ENCODE data around the gene FOXO1.

Gene FOXO1

DNA sequence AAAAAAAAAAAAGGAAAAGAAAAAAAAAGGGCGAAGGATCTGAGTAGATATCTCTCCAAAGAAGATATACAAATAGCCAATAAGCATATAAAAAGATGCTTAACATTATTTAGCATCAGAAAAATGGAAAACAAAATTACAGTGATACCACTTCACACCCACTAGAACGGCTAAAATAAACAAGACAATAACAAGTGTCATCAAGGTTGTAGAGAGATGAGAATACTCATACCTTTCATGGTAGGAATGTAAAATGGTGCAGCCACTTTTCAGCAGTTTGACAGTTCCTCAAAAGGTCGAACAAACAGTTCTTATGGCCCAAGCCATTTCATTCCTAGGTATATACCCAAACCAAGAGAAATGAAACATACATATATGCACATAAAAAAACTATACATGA lies 33.5 kb downstream of the FOXO1 start:
- ATAC-seq (ENCODE audit: insufficient read depth, low read depth) (no peak), DNase-seq (no peak)
- H3K4me1 ChIP-seq (ENCODE audit: insufficient read depth, low read length) = no peaks in the 10 kb centered on the region
- no peaks in the 10 kb centered on the region for H3K36me3 ChIP-seq (ENCODE audit: insufficient read depth, low read length)
- H4K20me1 ChIP-seq (ENCODE audit: insufficient read depth, low read length) = peaks cover 4% of the 10 kb centered on the region
- H3K9ac ChIP-seq (ENCODE audit: low read depth, low read length) = no peak overlapping the region
- H3K79me2 ChIP-seq (ENCODE audit: insufficient read depth, low read length) = no peaks in the 10 kb centered on the region
- no peak overlapping the region for H3K27ac ChIP-seq (ENCODE audit: low read length)
- no peak overlapping the region for H3K4me2 ChIP-seq (ENCODE audit: insufficient read depth, low read length)
- no peaks in the 10 kb centered on the region for H3K27me3 ChIP-seq (ENCODE audit: insufficient read depth, low read length, poor library complexity)
- H3K9me3 ChIP-seq (ENCODE audit: insufficient read depth, low read length, severe bottlenecking) = no peaks in the 10 kb centered on the region
- no peak for TF ChIP-seq EZH2 (IDR thresholded peaks at IDR 0.05; ENCODE audit: borderline replicate concordance, low read depth, low read length, severe bottlenecking)
- TF ChIP-seq, protein P1, sequence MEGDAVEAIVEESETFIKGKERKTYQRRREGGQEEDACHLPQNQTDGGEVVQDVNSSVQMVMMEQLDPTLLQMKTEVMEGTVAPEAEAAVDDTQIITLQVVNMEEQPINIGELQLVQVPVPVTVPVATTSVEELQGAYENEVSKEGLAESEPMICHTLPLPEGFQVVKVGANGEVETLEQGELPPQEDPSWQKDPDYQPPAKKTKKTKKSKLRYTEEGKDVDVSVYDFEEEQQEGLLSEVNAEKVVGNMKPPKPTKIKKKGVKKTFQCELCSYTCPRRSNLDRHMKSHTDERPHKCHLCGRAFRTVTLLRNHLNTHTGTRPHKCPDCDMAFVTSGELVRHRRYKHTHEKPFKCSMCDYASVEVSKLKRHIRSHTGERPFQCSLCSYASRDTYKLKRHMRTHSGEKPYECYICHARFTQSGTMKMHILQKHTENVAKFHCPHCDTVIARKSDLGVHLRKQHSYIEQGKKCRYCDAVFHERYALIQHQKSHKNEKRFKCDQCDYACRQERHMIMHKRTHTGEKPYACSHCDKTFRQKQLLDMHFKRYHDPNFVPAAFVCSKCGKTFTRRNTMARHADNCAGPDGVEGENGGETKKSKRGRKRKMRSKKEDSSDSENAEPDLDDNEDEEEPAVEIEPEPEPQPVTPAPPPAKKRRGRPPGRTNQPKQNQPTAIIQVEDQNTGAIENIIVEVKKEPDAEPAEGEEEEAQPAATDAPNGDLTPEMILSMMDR (IDR thresholded peaks at IDR 0.05; ENCODE audit: borderline replicate concordance, extremely low read depth, low read length, poor library complexity, severe bottlenecking) = no peak
- no peak overlapping the region for H3K4me3 ChIP-seq (ENCODE audit: low read depth in 1 of 2, low read length in 2 of 2)
- H2AFZ ChIP-seq (ENCODE audit: low read depth, low read length) = no peak overlapping the region

DNA sequence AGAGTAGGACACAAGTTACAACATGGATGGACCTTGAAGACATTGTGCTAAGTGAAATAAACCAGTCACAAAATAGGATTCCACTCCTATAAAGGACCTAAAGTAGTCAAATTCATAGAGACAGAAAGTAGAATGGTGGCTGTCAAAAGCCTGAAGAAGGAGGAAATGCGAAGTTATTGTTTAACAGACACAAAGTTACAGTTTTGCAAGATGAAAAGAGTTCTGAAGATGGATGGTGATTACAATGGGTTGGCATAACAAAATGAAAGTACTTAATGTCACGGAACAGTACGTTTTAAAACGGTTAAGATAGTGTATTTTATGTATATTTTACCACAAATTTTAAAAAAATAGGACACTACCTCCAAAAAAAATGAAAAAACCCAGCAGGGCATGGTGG lies 34.8 kb downstream of the FOXO1 start:
- ATAC-seq (ENCODE audit: insufficient read depth, low read depth) (no peak), DNase-seq (no peak)
- H2AFZ ChIP-seq (ENCODE audit: low read depth, low read length) = no peak overlapping the region
- TF ChIP-seq EZH2 (IDR thresholded peaks at IDR 0.05; ENCODE audit: borderline replicate concordance, low read depth, low read length, severe bottlenecking) = no peak
- no peak overlapping the region for H3K27ac ChIP-seq (ENCODE audit: low read length)
- H3K27me3 ChIP-seq (ENCODE audit: insufficient read depth, low read length, poor library complexity) = no peaks in the 10 kb centered on the region
- no peaks in the 10 kb centered on the region for H3K9me3 ChIP-seq (ENCODE audit: insufficient read depth, low read length, severe bottlenecking)
- H3K79me2 ChIP-seq (ENCODE audit: insufficient read depth, low read length) = no peaks in the 10 kb centered on the region
- no peak overlapping the region for H3K4me2 ChIP-seq (ENCODE audit: insufficient read depth, low read length)
- H3K4me1 ChIP-seq (ENCODE audit: insufficient read depth, low read length) = no peaks in the 10 kb centered on the region
- H3K9ac ChIP-seq (ENCODE audit: low read depth, low read length) = no peak overlapping the region
- H4K20me1 ChIP-seq (ENCODE audit: insufficient read depth, low read length) = peaks cover 4% of the 10 kb centered on the region
- no peaks in the 10 kb centered on the region for H3K36me3 ChIP-seq (ENCODE audit: insufficient read depth, low read length)
- no peak overlapping the region for H3K4me3 ChIP-seq (ENCODE audit: low read depth in 1 of 2, low read length in 2 of 2)

DNA sequence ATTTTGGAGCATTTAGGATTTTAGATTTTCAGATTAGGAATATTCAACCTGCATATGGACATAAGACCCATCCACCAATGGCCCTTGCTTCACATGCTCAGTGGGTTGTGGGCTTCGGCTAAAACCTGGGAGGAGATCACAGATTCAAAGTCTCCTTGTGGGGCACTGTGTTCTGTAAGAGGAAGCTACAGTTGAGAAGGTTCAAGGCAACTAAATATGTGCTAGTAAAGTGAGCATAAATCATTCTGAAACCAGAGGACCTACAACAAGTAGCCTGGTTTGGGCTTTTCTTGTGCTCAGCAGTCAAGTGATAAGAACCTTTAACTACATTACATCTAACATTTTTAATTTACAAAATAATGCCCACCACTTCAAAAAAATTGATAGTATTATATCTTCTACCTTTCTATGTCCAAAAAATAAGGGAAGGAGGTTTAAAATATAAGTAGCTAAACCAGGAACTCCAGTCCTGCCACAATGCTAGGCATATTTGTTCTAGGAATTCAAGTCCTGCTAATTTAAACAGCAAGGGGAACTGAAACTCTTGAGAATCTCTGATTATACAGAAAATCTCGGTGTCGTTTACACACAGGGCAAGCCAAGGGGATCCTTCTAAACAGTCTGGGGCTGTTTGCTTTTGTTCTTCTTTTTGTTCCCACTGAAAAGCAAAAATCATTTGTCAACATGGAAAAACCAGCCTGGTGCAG lies 36.6 kb downstream of the FOXO1 start:
- Histone ChIP-seq H3K9ac (ENCODE audit: low read depth, low read length) (no peak overlapping the region), H3K9me3 (ENCODE audit: insufficient read depth, low read length, severe bottlenecking) (no peaks in the 10 kb centered on the region), H3K79me2 (ENCODE audit: insufficient read depth, low read length) (no peaks in the 10 kb centered on the region), H3K27ac (ENCODE audit: low read length) (no peak overlapping the region), H4K20me1 (ENCODE audit: insufficient read depth, low read length) (no peaks in the 10 kb centered on the region), H3K27me3 (ENCODE audit: insufficient read depth, low read length, poor library complexity) (no peaks in the 10 kb centered on the region), H3K4me2 (ENCODE audit: insufficient read depth, low read length) (no peak overlapping the region), H3K4me3 (ENCODE audit: low read depth in 1 of 2, low read length in 2 of 2) (no peak overlapping the region), H2AFZ (ENCODE audit: low read depth, low read length) (no peak overlapping the region), H3K4me1 (ENCODE audit: insufficient read depth, low read length) (no peaks in the 10 kb centered on the region), H3K36me3 (ENCODE audit: insufficient read depth, low read length) (no peaks in the 10 kb centered on the region)
- TF ChIP-seq EZH2 (IDR thresholded peaks at IDR 0.05; ENCODE audit: borderline replicate concordance, low read depth, low read length, severe bottlenecking) = no peak
- TF ChIP-seq, protein P1 (IDR thresholded peaks at IDR 0.05; ENCODE audit: borderline replicate concordance, extremely low read depth, low read length, poor library complexity, severe bottlenecking) = no peak
- no peak for DNase-seq
- ATAC-seq (ENCODE audit: insufficient read depth, low read depth) = no peak

DNA sequence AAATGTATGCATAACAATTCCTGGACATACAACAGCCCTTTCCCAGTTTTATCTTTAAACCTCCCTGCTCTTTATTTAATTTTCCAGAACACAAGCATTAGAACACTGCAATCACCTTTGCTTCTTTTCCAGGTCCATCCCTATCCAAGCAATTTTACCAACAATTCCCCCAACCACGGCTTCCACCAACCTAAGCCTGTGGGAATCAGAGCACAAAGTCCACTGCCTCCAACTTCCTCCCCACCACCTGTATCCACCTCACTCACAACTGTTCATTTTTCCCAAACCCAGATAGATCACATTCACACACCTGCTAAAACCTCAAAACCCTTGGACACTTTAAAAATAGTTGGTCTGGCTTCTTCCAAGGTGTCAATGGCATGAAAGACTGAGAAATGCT lies 39.5 kb downstream of the FOXO1 start:
- ATAC-seq (ENCODE audit: insufficient read depth, low read depth) (no peak), DNase-seq (no peak)
- Histone ChIP-seq H3K79me2 (ENCODE audit: insufficient read depth, low read length) (no peaks in the 10 kb centered on the region), H3K4me3 (ENCODE audit: low read depth in 1 of 2, low read length in 2 of 2) (no peak overlapping the region), H3K27me3 (ENCODE audit: insufficient read depth, low read length, poor library complexity) (no peaks in the 10 kb centered on the region), H3K4me1 (ENCODE audit: insufficient read depth, low read length) (no peaks in the 10 kb centered on the region), H3K9ac (ENCODE audit: low read depth, low read length) (no peak overlapping the region), H3K9me3 (ENCODE audit: insufficient read depth, low read length, severe bottlenecking) (no peaks in the 10 kb centered on the region), H2AFZ (ENCODE audit: low read depth, low read length) (no peak overlapping the region), H3K27ac (ENCODE audit: low read length) (no peak overlapping the region), H4K20me1 (ENCODE audit: insufficient read depth, low read length) (no peaks in the 10 kb centered on the region), H3K4me2 (ENCODE audit: insufficient read depth, low read length) (no peak overlapping the region), H3K36me3 (ENCODE audit: insufficient read depth, low read length) (no peaks in the 10 kb centered on the region)
- TF ChIP-seq, protein P1 (IDR thresholded peaks at IDR 0.05; ENCODE audit: borderline replicate concordance, extremely low read depth, low read length, poor library complexity, severe bottlenecking) = no peak
- no peak for TF ChIP-seq EZH2 (IDR thresholded peaks at IDR 0.05; ENCODE audit: borderline replicate concordance, low read depth, low read length, severe bottlenecking)

All from DND-41 (cell line).